AG04449 (cell line): ENCODE data around the gene GCLM.
A peak's percentile ranks its signal among the peaks of the same experiment; 100 is the strongest.

ENCODE experiments used
- CTCF ChIA-PET: fragments of 350-600 bp; formaldehyde crosslinking; extraction: SDS; loops from one replicate; lab custom pipeline; 2021; ENCODE audit warnings: antibody characterized with exemption; lab: Yijun Ruan, JAX
- POLR2A ChIA-PET: fragments of 400-600, 350-600 bp; formaldehyde crosslinking; extraction: SDS; loops from one replicate; lab custom pipeline; 2020; ENCODE audit warnings: antibody characterized with exemption, inconsistent platforms; lab: Yijun Ruan, JAX
- DNase-seq: peaks from one replicate; pipeline ENCODE4 v3.0.0-alpha.2; 2010; ENCODE audit warnings: low read depth, low spot score
- H3K4me3 ChIP-seq: 2 replicates; pipeline ENCODE4 v1.5.1; 2011; ENCODE audit warnings: low read depth, mild to moderate bottlenecking, control low read depth, low read length
- CTCF ChIP-seq: IDR thresholded peaks from one replicate; pipeline ENCODE4 v1.5.1; 2011; ENCODE audit warnings: mild to moderate bottlenecking, moderate library complexity, low read length, control low read depth, inconsistent platforms; ENCODE audit not compliant: insufficient read depth; ENCODE audit errors: missing control alignments

GCLM gene

GRCh38 chr1:93846206-93846991 is 62.8 kb downstream of the GCLM start:
- POLR2A ChIA-PET, result interaction anchor here (0.6 to 1.5 kb wide), 9 partner anchors 30 to 400 kb away, joined by 3 to 4 read pairs (median 3); partner anchors contain the start of gene DNTTIP2
- CTCF ChIA-PET, result interaction anchor here (0.9 to 11.7 kb wide), 14 partner anchors 31 to 542 kb away, joined by 3 to 279 read pairs (median 6); partner anchors contain the start of gene FNBP1L

GRCh38 chr1:93845538-93846205 is 63.6 kb downstream of the GCLM start:
- DNase-seq, result peak; percentile 87
- ChIA-PET POLR2A (interaction anchor here (0.8 to 1.5 kb wide), 9 partner anchors 29 to 399 kb away, joined by 3 to 4 read pairs (median 3); partner anchors contain the start of gene DNTTIP2), CTCF (interaction anchor here (0.9 to 11.7 kb wide), 17 partner anchors 31 to 823 kb away, joined by 3 to 279 read pairs (median 5); partner anchors contain the start of gene FNBP1L)
- H3K4me3 ChIP-seq, result peak overlapping the region; percentile 83
- TF ChIP-seq CTCF, result no peak

More at GRCh38 chr1:93846206-93846991, 62.8 kb downstream of the GCLM start:
- H3K4me3 ChIP-seq, result peak overlapping the region; percentile 83
- no peak for DNase-seq
- TF ChIP-seq CTCF, result peak; percentile 57

- POLR2A ChIA-PET, result interaction anchor here (0.5 kb wide), 1 partner anchor 540 kb away, joined by 3 read pairs; no protein-coding TSS in a partner anchor
- TF ChIP-seq CTCF, result peak; percentile 86
- CTCF ChIA-PET, result interaction anchor here (0.6 to 11.7 kb wide), 69 partner anchors 14 to 821 kb away, joined by 3 to 279 read pairs (median 4); no protein-coding TSS in a partner anchor
- H3K4me3 ChIP-seq, result no peak overlapping the region
- no peak for DNase-seq
Observed at GRCh38 chr1:93844262-93845045, 64.8 kb downstream of the GCLM start.

GRCh38 chr1:93842750-93843500 is 66.3 kb downstream of the GCLM start:
- no peak for DNase-seq
- TF ChIP-seq CTCF, result no peak
- POLR2A ChIA-PET, result interaction anchor here (1.0 to 1.5 kb wide), 3 partner anchors 107 to 212 kb away, joined by 3 to 4 read pairs (median 4); no protein-coding TSS in a partner anchor
- CTCF ChIA-PET, result interaction anchor here (0.8 to 11.7 kb wide), 32 partner anchors 11 to 539 kb away, joined by 3 to 279 read pairs (median 7); no protein-coding TSS in a partner anchor
- H3K4me3 ChIP-seq, result no peak overlapping the region

- no peak for TF ChIP-seq CTCF
- ChIA-PET CTCF (interaction anchor here (1.2 to 11.7 kb wide), 9 partner anchors 10 to 411 kb away, joined by 3 to 279 read pairs (median 24); no protein-coding TSS in a partner anchor), POLR2A (interaction anchor here (1.1 to 1.5 kb wide), 2 partner anchors 106 to 211 kb away, joined by 4 read pairs; no protein-coding TSS in a partner anchor)
- no peak for DNase-seq
- no peak overlapping the region for H3K4me3 ChIP-seq
Observed at GRCh38 chr1:93841771-93842170, 67.5 kb downstream of the GCLM start.
